GM18861 (cell line): ENCODE data around the gene SRRD.

Experiments
- ATAC-seq: cut with Tn5 transposase; IDR thresholded peaks from one replicate; pipeline ENCODE4 v1.9.1; 2021; ENCODE audit not compliant: unreplicated experiment

Gene SRRD

DNA sequence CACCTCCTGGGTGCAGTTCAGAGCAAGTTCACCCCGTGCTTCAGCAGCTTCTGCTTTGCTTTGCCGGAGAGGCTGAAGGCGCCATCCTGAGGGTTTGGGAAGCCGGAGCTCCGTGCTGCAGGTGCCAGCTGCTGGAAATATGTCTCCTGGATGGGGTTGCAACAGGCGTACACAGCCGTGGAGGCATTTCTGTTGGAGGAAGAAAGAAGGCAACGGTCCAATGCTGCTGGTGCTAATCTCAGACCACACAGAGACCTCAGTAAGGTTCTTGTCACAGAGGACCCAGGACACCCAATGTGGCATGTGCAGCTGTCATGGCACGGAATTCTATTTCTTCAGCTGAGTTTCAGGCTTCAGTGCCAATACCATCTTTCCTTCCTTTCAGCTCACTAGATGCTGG is 30.5 kb upstream of the SRRD start:
- no peak for ATAC-seq

DNA sequence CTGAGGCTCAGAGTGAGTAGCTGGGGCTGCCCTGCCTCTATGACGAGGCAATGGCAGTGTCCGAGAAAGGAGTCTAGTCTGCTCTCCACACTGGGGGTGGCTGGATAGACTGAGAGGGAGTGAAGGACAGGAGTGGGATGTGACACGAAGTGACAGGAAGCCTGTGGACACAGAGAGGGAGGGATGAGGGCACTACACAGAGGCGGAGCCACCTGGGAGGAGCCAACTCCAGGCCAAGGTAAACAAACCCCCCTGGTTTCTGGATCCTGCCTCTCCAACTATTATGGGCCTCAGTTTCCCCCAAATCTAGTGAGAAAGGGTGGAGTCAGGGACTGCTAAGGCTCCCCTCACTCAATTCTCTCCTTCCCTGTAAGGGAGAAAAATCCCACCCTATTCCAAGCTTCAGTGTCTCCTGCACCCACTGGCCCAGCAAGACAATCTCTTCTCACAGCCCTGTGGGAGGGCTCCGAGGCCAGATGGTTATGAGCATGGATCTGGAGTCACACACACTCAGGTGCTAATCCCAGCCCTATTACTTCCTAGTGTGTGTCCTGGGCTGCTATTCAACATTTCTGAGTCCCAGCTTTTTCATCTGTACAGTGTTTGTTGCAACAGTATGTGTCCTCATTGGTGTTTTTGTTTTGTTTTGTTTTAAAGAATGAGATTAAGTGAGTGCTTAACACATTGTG is 29.7 kb upstream of the SRRD start:
- no peak for ATAC-seq

DNA sequence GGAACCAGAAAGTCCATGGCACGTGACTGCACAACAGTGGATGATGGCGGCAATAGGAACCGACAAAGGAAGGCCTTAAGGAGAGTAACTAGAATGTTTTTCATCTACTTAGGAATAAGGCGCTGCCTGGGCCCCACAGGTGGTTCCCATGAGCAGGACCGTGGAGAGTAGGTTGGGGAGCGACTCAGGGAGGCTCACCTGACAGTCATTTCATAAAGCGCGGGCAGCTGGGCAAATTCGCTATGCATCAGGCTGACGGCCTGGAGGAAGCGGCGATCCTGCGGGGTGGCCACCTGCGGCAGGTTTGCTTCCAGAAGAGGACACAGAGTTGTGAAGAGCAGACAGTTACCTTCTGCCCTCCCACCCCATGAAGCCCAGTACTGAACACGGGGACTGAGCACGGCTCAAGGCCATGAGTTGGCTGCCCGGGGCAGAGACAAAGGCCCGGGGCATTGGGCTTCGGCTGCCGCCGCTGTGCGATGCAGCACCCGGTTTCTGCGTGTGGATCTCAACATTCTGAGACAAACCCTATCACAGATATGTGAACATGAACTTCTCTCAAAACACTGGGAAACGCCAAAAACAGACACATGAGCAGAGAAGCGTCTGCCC is 25.9 kb upstream of the SRRD start:
- no peak for ATAC-seq

DNA sequence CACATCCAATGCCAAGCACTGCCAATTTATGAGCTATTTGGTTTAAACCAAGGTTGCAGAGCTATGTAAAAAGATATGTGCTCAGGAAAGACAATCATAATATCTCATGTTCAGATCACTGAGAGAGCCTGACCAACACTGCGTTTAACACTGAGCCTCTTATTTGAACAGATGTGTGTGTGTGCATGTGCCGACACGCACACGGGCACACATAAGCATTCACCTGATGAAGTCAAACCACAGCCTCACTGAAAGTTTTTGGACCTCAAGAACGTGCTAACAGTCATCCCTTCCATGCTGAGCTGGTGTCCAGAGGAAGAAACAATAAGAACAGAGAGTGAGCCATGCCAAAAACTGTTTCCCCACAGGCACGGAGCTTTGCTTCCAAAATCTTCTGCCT is 23.5 kb upstream of the SRRD start:
- no peak for ATAC-seq

DNA sequence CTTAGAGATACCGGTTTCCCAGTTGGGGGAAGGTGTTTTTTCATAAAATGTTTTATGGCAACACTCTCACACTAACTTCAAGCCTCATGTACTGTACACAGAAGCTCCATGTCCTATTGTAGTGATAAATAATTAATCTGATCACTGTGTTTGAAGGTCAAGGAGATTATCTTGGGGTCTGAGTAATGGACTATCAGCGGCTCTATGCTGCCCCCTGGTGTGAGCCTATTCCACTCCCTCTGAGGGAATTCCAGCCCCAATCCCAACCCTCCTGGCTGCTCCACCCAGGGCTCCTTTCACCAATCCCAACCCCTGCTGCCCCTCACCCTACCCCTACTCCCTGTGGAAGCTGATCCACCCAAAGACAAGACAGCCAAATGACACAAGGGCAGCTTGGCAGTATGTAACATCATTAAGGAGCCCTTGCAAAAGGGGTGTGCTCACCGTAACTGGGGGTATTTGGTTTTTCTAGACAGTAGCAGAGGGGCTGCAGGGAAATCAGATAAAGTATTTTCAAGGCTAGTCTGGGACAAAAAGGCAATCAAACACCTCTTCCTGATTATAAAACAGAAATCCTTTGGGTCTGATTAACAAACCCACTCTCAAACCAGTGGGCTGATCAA is 22.4 kb upstream of the SRRD start:
- no peak for ATAC-seq

DNA sequence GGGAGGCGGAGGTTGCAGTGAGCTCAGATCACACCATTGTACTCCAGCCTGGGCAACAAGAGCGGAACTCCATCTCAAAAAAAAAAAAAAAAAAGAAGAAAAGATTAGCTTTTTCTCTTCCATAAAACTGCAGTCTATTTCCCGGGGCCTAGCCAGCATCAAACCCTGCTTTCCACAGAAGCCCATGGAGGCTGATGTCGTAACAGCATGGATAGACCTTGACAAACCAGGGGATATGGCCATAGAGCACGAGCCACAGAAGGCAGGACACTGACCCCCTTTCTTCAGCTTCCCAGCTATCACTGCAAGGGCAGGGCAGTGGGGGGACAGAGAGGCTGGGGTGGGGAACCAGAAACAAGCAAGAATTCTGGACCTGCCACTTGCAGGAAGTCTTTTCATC is 21.6 kb upstream of the SRRD start:
- no peak for ATAC-seq

DNA sequence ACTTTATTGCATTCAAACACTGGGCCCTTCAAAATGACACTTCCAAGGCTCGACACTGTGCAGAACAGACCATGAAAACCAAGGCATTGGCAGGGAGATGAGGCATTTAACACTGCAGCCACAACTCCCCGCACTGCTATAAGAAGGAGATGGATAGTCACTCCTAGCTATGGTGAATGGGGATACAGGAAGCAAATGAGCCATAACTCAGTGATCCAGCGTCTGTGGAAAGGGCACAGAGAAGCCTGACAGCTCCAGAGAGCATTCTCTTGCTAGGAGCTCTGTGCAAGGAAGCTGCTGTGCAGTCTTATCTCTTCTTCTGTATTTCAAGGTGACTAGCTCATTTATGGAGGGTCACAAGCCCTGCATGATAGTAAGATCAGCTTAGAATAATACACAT is 21.0 kb upstream of the SRRD start:
- no peak for ATAC-seq

DNA sequence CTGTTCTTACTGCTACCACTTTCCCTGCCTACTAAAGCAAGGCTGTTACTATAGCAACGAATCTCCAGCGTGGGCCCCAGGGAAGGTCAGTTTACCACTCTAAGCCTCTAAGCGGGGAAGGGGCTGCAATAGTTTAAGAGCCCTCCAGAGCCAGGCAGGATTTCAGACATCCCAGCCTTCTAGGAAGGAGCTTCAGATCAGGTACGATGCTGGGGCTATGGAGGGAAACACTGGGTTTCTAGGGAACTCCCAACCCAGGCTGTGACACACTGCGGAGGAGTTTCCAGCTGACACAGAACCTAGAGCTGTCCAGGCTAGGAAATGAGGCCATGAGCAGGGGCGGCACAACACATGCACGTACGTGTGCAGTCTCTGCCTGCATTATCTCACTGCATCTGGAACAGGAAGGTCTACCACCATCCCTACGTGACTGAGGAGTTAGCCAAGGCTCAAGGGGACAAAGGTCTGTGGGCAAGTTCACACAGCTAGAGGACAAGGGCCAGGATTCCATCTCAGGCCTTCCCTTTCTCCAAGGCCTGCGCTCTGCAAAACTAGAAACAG is 20.5 kb upstream of the SRRD start:
- no peak for ATAC-seq

DNA sequence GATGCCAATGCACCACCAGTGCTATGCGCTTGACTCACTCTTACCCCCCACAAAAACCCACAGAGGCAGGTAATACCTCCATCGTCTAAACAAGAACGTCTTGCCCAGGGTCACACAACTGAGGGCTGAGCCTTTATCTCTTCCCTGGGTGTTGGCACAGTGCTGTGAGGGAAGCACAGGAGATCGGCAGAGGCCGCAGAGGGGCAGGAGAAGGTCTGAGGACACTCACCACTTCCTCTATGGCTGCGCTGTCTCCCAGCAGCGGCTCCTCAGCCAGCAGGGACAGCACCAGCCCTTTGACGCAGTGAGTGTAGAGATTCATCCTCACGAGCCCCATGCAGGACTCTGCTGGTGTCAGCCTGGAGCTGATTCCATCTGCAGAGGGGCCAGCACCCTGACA is 20.0 kb upstream of the SRRD start:
- ATAC-seq = no peak

DNA sequence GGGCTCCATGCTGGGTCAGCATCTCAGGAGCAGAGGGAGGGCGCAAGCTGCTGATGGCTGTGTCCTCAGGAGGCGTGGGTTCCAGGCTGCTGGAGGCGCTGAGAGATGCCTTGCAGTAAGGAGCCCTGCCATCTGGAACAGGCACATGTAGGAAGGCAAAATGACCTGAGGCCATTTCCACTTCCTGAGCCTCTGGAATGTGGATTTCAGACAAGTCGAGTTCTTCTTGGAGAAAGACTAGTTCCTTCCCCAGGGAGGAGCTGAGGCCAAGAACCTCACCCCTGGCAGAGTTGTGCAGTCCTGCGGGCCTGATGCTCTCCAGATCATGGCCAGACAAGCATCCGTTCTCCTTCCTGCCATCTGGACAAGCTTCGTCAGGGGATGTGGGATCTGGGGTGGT is 19.4 kb upstream of the SRRD start:
- ATAC-seq = no peak

DNA sequence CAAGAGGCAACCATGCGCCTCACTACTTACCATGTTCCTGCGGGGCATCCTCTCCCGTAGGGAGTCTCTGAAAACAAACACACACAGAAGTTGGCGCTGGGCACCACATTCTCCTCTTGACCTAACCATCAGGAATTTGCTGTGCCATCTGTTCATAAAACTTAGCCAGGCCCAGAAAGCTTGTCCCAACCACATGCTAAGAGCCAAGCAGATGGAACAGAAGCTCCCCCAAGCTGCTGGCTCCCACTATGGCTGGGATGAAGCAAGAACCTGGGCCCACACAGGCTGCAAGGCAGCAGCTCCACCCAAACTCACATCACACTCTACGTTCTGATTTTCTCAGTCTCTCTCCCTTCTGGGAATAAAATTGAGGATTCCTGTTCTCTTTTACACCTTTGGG is 17.5 kb upstream of the SRRD start:
- no peak for ATAC-seq

DNA sequence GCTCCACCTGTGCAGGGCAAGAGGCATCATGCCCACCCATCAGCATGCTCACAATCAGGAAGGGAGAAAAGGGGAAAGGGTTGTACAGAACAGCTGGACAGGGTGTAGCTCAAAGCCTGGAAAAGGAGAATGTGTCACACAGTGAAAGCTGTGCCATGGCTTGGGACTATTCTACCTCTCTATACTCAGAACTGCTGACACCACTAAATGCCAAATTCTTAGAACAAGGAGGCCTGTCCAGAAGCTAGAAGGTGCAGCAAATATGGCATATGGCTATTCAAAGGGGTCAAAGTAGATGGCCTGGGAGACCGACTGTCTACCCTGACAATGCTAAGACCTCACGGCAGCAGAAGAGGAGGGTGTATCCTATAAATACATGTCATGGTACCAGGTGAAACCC is 12.9 kb upstream of the SRRD start:
- no peak for ATAC-seq

DNA sequence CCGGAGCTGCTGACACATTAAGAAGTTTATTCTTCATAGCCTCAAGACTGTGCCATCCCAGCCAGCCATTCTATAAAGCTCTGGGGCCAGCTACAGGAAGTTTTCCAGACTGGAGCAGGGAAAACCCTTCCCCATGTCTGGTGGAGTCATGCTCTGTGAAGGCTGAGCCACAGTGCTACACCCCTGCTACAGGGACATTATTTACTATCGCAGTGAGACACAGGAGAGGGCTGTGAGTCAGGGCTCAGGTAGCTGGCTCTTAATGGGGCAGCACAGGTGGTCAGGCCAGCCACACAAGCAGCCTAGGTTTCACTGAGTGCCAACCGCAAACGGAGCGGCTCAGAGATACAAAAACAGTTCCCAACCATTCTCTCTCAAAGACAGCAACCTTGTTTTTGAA is 12.2 kb upstream of the SRRD start:
- ATAC-seq = no peak

DNA sequence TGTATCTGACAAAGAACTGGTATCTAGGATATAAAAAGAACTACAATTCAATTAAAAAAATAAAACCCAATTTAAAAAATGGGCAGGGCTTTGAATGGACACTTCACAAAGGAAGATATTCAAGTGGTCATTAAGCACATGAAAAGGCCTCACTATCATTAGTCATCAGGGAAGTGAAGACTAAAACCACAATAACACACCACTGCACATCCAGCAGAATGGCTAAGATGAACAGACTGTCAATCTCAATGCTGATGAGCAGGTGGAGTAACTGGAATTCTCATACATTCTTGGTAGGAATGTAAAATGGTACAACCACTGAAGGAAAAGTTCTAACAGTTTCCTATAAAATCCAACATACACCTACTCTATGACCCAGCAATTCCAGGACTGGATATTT is 9.0 kb upstream of the SRRD start:
- no peak for ATAC-seq

DNA sequence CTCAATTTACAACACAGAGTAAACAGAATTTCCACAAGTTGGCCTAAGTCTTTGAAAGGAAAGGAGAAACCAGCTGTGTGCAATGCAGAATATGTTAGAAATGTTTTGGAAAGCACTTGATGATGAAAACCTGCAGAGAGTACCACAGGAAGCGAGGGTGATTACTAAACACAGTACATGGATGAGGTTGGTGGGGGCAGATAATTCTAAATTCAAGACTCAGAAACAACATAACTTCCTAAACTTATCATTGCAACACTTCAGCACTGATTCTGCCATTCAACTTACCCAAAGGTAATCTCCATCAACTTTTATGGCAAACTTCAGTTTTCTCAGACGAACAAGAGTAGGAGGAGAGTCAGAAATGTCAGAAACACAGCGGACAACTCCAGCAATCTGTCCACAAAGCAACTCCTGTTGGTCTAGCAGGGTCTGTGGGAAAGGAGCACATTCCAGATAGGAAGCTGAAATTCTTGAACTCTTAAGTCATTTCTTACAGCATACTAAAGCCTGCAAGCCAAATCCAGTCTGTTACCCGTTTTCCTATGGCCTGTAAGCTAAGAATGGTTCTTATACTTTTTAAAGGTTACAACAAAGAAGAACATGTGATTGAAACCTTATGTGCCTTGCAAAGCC is 6.9 kb upstream of the SRRD start:
- no peak for ATAC-seq

DNA sequence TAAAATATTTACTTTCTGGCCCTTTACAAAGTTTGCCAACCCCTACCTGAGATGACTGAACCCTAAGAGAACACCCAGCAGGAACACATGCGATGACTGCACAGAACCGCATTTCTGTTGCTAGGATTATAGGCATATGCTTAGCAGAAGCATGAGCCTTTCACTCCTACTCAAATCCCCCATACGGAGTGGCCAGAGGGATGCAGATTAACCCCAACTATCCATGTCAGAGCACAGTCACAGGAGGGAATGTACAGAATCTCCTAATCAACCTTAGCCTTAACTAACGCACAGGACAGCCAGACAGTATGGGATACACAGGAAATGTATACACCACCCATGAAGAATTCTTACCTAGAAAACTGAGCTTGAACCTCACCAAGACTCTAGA is 6.3 kb upstream of the SRRD start:
- ATAC-seq = no peak

DNA sequence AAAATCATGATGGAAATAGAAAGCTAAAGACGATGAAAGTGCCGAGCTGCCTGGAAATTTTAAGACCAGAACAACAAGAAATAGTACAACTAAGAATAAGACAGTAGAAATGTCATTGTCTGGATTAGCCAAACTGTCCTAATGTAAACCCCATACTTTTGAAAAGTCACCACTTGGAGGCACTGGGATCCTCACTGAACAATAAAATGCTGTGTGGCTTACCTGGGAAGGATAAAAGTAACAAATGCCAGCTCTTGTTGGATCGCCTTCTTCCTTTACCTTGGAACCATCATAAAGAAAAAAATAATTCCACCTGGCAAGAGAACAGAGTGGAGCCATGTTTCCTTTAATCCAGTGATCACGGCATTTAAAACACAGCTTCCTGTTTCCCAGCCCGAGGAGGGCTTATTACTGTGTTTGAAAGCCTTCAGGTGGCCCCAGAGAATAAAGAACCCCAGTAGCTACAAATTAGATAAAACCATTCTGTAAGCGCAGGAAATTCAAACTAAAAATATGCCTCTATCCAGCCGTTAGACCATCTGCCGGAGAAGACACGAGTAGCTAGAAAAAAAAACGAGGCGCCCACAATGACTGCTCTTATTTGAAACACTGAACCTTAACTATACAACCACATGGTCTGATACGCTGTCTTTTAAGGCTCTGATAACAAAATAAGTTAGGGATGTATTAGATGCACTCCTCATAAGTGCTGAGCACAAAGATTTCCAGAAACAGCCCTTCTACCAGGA is 4.5 kb upstream of the SRRD start:
- ATAC-seq = no peak

DNA sequence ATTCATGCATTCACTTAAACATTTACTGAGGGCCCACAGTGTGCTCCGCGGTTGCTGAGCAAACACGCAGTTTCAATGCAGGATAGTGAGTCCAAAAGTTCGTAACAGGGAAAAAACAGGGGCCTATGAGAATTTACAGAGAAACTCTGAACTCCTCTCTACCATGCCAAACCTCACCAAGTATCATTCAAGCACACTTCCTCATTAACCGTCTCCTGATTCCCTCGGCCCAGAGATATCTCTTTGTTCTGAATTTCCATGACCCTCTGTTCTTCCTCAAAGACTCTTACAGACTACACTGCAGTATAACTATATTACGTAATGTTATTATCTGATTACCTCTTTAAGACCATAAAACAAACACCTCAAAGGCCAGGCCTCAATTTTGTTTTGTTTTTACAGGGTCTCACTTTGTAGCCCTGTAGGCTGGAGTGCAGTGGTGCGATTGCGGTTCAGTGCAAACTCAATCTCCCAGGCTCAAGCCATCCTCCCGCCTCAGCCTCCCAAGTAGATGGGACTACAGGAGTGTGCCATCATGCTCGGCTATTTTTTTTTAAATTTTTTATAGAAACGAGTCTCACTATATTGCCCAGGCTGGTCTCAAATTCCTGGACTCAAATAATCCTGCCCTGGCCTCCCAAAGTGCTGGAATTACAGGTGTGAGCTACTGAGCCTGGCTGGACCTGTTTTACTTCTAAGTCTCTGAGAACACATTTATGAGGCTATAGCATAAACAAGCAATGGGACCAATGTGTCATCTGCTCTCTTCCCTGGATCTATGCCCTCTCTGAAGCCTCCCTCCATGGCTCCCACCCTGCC is 3.7 kb upstream of the SRRD start:
- ATAC-seq = no peak

DNA sequence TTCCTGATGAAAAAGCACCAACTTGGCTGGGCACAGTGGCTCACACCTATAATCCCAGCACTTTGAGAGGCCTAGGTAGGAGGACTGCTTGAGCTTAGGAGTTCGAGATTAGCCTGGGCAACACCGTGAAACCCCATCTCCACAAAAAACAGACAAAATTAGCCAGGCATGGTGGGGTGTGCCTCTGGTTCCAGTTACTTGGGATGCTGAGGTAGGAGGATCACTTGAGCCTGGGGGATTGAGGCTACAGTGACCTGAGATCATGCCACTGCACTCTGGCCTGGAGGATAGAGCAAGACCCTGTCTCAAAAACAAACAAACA is 3.1 kb upstream of the SRRD start:
- no peak for ATAC-seq

DNA sequence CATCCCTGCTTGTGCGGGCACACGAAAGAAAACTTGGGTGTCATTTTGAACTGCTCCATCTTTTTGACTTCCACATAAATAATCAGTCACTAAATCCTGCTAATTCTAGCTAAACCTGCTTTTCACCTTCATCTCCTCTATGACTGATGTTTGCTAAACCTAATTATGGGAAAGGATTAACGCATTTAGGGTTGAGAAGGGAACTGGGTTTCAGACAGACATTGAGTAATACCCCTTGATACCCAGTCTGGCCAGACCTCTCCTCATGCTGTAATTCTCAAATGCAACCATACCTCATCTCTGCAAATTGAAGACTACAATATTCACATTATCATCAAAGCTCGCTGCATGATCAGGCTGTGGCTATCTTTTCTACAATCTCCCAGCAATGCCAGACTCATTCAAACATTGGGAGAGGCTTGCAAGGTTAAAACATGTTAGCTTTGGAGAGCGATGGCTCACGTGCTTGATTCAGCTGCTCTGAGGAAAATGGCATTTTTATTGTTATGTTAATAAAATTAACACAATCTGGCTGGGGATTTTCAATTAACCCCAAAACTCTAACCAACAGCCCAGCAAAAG is 2.5 kb upstream of the SRRD start:
- ATAC-seq = no peak
